ENCODE data around the gene POLA1. TPM values are rescaled to one million over a fixed set of nuclear protein-coding genes. Genes with fewer than 3 reads are reported as not detected.

Gene POLA1
- total RNA-seq, 2 donors from 2014 or later = 6.7 to 7.2 TPM

GRCh38 chrX:24879679-24880078, 186.0 kb downstream of the POLA1 start:
- Histone ChIP-seq H3K9me3 (no peaks in the 10 kb centered on the region), H3K4me3 (no peak overlapping the region), H3K4me1 (no peaks in the 10 kb centered on the region), H3K27ac (no peak overlapping the region), H3K27me3 (no peaks in the 10 kb centered on the region), H3K36me3 (no peaks in the 10 kb centered on the region)
- DNase-seq (ENCODE audit: low spot score) = no peak
- TF ChIP-seq, protein P1, sequence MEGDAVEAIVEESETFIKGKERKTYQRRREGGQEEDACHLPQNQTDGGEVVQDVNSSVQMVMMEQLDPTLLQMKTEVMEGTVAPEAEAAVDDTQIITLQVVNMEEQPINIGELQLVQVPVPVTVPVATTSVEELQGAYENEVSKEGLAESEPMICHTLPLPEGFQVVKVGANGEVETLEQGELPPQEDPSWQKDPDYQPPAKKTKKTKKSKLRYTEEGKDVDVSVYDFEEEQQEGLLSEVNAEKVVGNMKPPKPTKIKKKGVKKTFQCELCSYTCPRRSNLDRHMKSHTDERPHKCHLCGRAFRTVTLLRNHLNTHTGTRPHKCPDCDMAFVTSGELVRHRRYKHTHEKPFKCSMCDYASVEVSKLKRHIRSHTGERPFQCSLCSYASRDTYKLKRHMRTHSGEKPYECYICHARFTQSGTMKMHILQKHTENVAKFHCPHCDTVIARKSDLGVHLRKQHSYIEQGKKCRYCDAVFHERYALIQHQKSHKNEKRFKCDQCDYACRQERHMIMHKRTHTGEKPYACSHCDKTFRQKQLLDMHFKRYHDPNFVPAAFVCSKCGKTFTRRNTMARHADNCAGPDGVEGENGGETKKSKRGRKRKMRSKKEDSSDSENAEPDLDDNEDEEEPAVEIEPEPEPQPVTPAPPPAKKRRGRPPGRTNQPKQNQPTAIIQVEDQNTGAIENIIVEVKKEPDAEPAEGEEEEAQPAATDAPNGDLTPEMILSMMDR (IDR thresholded peaks at IDR 0.05) = no peak

DNA sequence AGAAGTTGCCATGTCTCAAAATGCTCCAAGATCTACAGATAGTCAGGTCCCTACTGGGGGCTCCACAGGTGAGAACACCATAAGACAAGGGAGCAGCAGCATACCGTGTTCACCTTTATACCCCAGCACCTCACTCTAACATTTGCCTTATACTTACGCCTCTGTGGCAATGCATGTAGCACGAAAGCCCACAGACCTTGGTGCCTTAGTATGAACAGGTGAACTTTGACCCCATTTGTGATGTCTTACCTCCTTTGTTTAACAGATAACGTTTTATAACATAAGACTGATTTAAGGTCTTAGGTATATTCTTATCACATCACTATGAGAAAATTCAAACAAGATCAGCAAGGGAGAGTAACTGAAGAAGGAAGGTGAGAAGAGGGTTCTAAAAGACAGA, 193.2 kb downstream of the POLA1 start:
- no peak overlapping the region for H3K4me3 ChIP-seq
- H3K9me3 ChIP-seq = no peaks in the 10 kb centered on the region
- H3K4me1 ChIP-seq = no peaks in the 10 kb centered on the region
- H3K27me3 ChIP-seq = no peaks in the 10 kb centered on the region
- no peak for DNase-seq (ENCODE audit: low spot score)
- TF ChIP-seq, protein P1 (IDR thresholded peaks at IDR 0.05) = no peak
- H3K36me3 ChIP-seq = no peaks in the 10 kb centered on the region
- no peak overlapping the region for H3K27ac ChIP-seq

DNA sequence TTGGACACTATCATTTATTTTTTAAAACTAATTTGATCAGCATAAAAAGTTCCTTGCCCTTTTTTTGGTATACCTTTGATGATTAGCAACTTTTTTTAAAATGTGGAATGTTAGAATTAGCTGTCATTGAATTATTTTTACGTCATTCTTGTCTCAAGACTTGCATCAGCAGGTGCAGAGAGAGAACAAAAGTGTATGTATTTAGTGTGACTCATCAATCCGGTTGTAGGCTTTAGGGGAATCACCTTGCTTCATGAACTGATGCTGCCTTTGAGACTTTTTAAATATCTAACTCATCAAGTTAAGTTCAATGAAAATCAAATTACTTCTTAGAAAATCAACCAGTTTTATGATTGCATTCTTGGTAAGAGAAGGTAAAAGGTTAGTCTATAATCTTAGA, 197.0 kb downstream of the POLA1 start:
- no peak for DNase-seq (ENCODE audit: low spot score)
- H3K9me3 ChIP-seq = peaks cover 0 to 12% of the 10 kb centered on the region in 2 donors
- no peaks in the 10 kb centered on the region for H3K4me1 ChIP-seq
- H3K4me3 ChIP-seq = no peak overlapping the region
- H3K27ac ChIP-seq = no peak overlapping the region
- TF ChIP-seq, protein P1 (IDR thresholded peaks at IDR 0.05) = no peak
- H3K36me3 ChIP-seq = no peaks in the 10 kb centered on the region
- no peaks in the 10 kb centered on the region for H3K27me3 ChIP-seq

DNA sequence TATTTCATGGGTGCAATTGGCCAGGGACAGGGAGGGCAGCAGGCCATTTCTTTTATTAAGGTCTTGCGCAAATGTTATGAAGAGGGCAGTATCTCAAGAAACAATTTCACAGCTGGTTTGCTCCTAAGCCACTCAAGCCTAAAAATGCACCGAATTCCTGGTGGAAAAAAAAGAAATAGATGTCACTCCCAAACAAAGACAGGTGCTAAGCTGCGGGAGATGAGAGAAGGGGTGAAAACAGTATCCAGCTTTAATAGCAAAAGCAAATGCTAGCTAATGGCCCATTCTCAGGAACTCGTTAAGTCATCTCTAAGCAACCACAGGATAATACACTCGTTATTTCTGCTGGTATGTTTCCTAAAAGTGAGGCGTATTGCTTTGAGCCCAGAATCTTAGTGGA, 205.7 kb downstream of the POLA1 start:
- no peak for DNase-seq (ENCODE audit: low spot score)
- Histone ChIP-seq H3K4me1 (no peaks in the 10 kb centered on the region), H3K27me3 (no peaks in the 10 kb centered on the region), H3K9me3 (no peaks in the 10 kb centered on the region), H3K4me3 (no peak overlapping the region), H3K36me3 (no peaks in the 10 kb centered on the region), H3K27ac (no peak overlapping the region)
- TF ChIP-seq, protein P1 (IDR thresholded peaks at IDR 0.05) = no peak

- Histone ChIP-seq H3K4me3 (no peak overlapping the region), H3K9me3 (no peaks in the 10 kb centered on the region), H3K36me3 (no peaks in the 10 kb centered on the region), H3K27ac (no peak overlapping the region), H3K27me3 (no peaks in the 10 kb centered on the region), H3K4me1 (no peaks in the 10 kb centered on the region)
- TF ChIP-seq, protein P1 (IDR thresholded peaks at IDR 0.05) = no peak
- DNase-seq (ENCODE audit: low spot score) = no peak
Observed at GRCh38 chrX:24900234-24900633, 206.5 kb downstream of the POLA1 start.

GRCh38 chrX:24902806-24903205, 209.1 kb downstream of the POLA1 start:
- no peak for DNase-seq (ENCODE audit: low spot score)
- Histone ChIP-seq H3K27ac (no peak overlapping the region), H3K4me1 (no peaks in the 10 kb centered on the region), H3K4me3 (no peak overlapping the region), H3K9me3 (no peaks in the 10 kb centered on the region), H3K36me3 (no peaks in the 10 kb centered on the region), H3K27me3 (no peaks in the 10 kb centered on the region)
- TF ChIP-seq, protein P1 (IDR thresholded peaks at IDR 0.05) = no peak
